Upper lobe of right lung (tissue), 1 donor: ENCODE measurements around the gene ACLY. TPM values are rescaled to one million over a fixed set of nuclear protein-coding genes. Genes with fewer than 3 reads are reported as not detected.
A peak's percentile ranks its signal among the peaks of the same experiment; 100 is the strongest.

ENCODE experiments used
- ATAC-seq: fragments of 200-7000 bp; cut with Tn5 transposase; one replicate; pipeline ENCODE4 v1.9.1; 2020; ENCODE audit warnings: mild to moderate bottlenecking, moderate library complexity
- DNase-seq: peaks from one replicate; pipeline ENCODE4 v3.0.0-alpha.2; 2020
- H3K27ac ChIP-seq: fragments of 200-600 bp; one replicate; pipeline ENCODE4 v1.8.0; 2022
- H3K27me3 ChIP-seq: fragments of 200-600 bp; one replicate; pipeline ENCODE4 v1.8.0; 2022; ENCODE audit warnings: mild to moderate bottlenecking
- H3K36me3 ChIP-seq: fragments of 200-600 bp; one replicate; pipeline ENCODE4 v1.8.0; 2022
- H3K4me1 ChIP-seq: fragments of 200-600 bp; one replicate; pipeline ENCODE4 v1.8.0; 2022
- H3K4me3 ChIP-seq: fragments of 200-600 bp; one replicate; pipeline ENCODE4 v1.8.0; 2022; ENCODE audit warnings: mild to moderate bottlenecking
- H3K9me3 ChIP-seq: fragments of 200-600 bp; one replicate; pipeline ENCODE4 v1.8.0; 2022
- intact Hi-C: fragments of 100-400 bp; cut with DNase I; formaldehyde crosslinking; loops from one replicate; pipeline ENCODE4 v1.11.0; 2022
- total RNA-seq: library from RNA; stranded (reverse); fragmentation: NEBNext Ultra II Directional; extraction: Animal tissue kit (Norgen Biotek cat#: 25700); gene quantifications from one replicate; pipeline ENCODE4 v1.2.1, GENCODE V29; 2021
- TF ChIP-seq, protein P1 (sequence below): fragments of 200-600 bp; IDR thresholded peaks from one replicate; pipeline ENCODE4 v1.8.0; 2022; ENCODE audit warnings: antibody characterized with exemption
- donor health status: DM: no; HTN: yes; CAD: no; lungs with severe emphysema.

Gene ACLY
- total RNA-seq, 1 donor from 2014 or later: 112 TPM

DNA sequence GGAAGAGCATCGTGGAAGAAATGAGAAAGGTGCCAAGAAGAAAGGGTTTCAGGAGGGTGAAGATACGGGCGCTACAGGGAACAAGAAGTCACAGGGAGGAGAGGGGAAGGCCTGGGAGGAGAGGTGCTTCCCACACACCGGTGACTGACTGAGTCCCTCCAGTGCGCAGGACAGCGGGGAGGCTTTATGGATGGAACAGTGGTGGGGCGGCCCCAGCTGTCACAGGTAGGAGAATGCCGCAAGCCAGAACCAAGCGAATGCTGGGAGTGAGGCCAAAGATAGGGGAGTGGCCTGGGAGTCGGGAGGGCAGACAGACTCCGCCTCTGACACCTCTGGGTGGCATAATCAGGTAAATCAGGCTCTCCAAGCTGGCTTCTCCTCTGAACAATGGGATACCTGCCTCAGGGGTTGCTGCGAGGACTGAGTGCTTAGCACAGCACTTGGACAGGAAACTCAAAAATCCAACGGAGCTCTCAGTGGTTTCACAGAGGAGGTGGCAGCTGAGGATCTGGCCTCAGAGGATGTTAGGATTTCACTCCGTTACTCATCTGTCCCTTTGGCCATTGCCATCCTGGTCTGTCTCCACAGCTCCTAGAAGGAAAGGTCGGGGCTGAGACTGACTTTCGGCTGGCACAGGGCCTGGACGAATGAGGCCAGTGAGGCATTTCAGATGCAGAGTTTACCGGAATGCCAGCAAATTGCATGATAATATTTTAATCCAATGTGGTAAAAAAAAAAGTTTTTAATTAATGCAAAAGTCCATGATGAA is 47.1 kb upstream of the ACLY start:
- DNase-seq (peak; percentile 87), ATAC-seq (peak; percentile 74)
- Histone ChIP-seq H3K36me3 (peaks cover 15% of the 10 kb centered on the region), H3K4me1 (peaks cover 16% of the 10 kb centered on the region), H3K27me3 (no peaks in the 10 kb centered on the region), H3K4me3 (peak overlapping the region; percentile 94), H3K27ac (peak overlapping the region; percentile 92), H3K9me3 (no peaks in the 10 kb centered on the region)
- TF ChIP-seq, protein P1, sequence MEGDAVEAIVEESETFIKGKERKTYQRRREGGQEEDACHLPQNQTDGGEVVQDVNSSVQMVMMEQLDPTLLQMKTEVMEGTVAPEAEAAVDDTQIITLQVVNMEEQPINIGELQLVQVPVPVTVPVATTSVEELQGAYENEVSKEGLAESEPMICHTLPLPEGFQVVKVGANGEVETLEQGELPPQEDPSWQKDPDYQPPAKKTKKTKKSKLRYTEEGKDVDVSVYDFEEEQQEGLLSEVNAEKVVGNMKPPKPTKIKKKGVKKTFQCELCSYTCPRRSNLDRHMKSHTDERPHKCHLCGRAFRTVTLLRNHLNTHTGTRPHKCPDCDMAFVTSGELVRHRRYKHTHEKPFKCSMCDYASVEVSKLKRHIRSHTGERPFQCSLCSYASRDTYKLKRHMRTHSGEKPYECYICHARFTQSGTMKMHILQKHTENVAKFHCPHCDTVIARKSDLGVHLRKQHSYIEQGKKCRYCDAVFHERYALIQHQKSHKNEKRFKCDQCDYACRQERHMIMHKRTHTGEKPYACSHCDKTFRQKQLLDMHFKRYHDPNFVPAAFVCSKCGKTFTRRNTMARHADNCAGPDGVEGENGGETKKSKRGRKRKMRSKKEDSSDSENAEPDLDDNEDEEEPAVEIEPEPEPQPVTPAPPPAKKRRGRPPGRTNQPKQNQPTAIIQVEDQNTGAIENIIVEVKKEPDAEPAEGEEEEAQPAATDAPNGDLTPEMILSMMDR: no peak
- intact Hi-C loops: loop anchor here (10.0 kb wide), 1 partner anchor 149 kb away; the partner anchor contains the start of gene DHX58

DNA sequence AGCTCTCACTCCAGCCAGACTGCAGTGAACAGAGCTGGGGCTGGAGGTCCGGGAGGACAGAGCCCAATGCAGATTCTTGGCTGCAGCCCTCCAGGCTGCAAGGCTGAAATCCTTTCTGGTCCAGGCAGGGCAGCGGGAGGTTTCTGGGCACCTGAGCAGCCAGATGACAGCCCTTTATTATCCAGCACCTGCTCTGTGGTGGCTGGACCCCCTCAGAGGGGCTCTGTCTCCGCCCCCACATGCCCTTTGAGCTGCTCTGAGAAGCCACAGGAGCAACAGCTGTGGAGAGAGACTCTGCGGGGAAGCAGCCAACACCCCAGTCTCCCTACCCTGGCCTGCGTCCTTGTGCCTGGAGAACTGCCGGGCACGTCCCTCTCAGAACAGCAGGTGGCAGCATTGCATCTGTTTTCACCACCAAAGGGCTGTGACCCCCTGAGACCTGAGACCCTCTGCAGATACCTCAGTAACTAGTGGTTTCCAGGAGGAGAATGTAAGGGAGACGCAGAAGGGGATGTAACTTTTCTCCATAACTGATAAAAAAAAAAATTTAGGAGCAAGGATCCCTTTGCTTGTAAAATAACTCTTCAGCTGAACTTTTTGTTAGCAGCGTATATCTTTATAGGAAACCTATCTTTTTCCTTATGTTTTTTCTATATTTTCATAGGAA is 44.1 kb upstream of the ACLY start:
- intact Hi-C loops: loop anchor here (10.0 kb wide), 1 partner anchor 152 kb away; the partner anchor contains the start of gene DHX58
- Histone ChIP-seq H3K4me3 (no peak overlapping the region), H3K27me3 (no peaks in the 10 kb centered on the region), H3K4me1 (peaks cover 14% of the 10 kb centered on the region), H3K9me3 (no peaks in the 10 kb centered on the region), H3K27ac (no peak overlapping the region), H3K36me3 (no peaks in the 10 kb centered on the region)
- TF ChIP-seq, protein P1: peak; percentile 82
- ATAC-seq: peak; percentile 20
- peak; percentile 82 for DNase-seq

DNA sequence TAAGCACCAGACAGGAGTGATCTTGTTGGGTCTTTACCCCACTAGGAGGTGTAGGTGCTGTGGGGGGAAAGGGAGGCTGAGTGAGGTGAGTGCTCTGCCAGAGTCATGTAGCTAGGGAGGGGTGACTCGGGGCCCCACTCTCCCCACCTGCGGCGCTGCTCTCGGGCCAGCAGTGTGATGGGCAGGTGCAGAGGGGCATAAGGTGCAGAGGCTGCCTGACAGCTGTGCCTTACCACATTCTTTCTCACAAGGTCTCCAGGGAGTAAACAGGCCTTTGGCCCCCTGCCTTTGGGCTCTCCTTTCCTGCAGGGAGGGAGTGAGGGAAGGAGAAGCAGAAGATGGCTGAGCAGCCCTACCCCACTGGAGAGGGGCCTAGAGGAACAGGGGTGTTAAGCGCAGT is 43.4 kb upstream of the ACLY start:
- Histone ChIP-seq H3K27me3 (no peaks in the 10 kb centered on the region), H3K4me1 (peaks cover 9% of the 10 kb centered on the region), H3K9me3 (no peaks in the 10 kb centered on the region), H3K4me3 (no peak overlapping the region), H3K27ac (no peak overlapping the region), H3K36me3 (no peaks in the 10 kb centered on the region)
- DNase-seq (no peak), ATAC-seq (no peak)
- intact Hi-C loops: loop anchor here (10.0 kb wide), 1 partner anchor 153 kb away; the partner anchor contains the start of gene DHX58
- TF ChIP-seq, protein P1: no peak

DNA sequence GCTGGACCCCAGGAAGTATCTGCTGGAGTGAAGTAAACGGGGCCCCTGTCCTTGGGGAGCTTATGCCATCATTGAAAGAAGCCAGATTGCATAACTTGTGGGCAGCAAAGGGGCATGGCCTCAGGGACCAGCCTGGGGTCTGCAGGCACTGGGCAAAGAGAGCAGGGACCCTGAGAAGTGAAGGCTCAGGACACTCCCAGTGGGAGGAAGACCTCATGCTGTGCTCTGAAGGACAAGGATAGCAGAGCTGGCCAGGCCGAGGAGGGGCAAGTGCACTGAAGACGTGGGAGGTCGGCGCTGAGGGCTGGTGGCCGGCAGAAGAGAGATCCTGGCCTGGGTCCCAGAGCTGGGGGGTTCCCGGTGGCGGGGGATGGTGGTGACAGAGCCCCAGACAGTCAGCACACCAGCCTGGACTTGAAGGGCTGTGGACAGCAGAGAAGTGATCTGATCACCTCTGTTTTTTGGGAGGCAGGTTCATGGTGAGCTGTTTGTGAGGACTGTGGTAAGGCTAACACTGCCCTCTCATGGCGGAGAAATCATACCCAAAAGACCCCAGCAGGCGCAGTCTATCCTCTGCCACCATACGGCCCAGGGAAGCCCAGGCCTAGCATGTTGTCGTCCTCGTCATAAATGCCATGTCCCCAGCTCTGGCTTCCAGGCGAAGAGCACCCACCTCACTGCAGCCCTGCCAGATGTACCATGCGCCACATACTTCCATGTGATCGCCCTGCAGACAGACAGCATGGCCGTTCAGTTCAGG is 40.8 kb upstream of the ACLY start:
- DNase-seq: no peak
- intact Hi-C loops: loop anchor here (10.0 kb wide), 1 partner anchor 155 kb away; the partner anchor contains the start of gene DHX58

DNA sequence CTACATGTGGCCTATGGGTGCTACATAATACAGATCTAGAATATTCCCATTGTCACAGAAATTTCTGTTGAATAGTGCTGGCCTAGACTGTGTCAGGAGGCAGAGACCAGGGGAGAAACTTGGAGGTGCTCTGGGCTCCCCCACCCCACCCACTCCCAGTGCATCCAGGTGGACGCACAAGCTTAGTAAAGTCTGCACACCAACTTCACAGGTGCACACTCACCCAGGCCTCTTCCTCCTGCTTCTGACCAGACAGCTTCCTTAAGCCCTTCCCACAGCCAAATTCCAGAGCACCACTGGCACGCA is 40.2 kb upstream of the ACLY start:
- no peaks in the 10 kb centered on the region for H3K36me3 ChIP-seq
- TF ChIP-seq, protein P1: no peak
- no peak for ATAC-seq
- no peak overlapping the region for H3K27ac ChIP-seq
- H3K9me3 ChIP-seq: no peaks in the 10 kb centered on the region
- no peaks in the 10 kb centered on the region for H3K4me1 ChIP-seq
- no peak overlapping the region for H3K4me3 ChIP-seq
- intact Hi-C loops: no loop called here
- DNase-seq: no peak
- H3K27me3 ChIP-seq: no peaks in the 10 kb centered on the region

More for the DNA sequence above, 40.8 kb upstream of the ACLY start:
- Histone ChIP-seq H3K27ac (no peak overlapping the region), H3K9me3 (no peaks in the 10 kb centered on the region), H3K36me3 (no peaks in the 10 kb centered on the region), H3K4me3 (no peak overlapping the region), H3K27me3 (no peaks in the 10 kb centered on the region), H3K4me1 (no peaks in the 10 kb centered on the region)
- ATAC-seq: peak; percentile 68
- TF ChIP-seq, protein P1: peak; percentile 18
